ENCODE results near the gene EPS15. TPM values are rescaled to one million over a fixed set of nuclear protein-coding genes. Genes with fewer than 3 reads are reported as not detected.
"Not testable (repeated sequence)": the region's sequence is repeated elsewhere in the genome, so short reads cannot be mapped to it uniquely, and the experiment has no call there.

Gene EPS15
- total RNA-seq, 2 experiments from 2014 or later: 75.7 to 77.1 TPM

GRCh38 chr1:51417496-51418383 lies 101.3 kb downstream of the EPS15 start:
- Mint-ChIP-seq H3K4me3 (no peak overlapping the region), H3K27ac (no peak overlapping the region), H3K36me3 (peaks cover 42% of the 10 kb centered on the region), H3K27me3 (no peaks in the 10 kb centered on the region), H3K9me3 (no peaks in the 10 kb centered on the region), H3K4me1 (no peaks in the 10 kb centered on the region)
- ATAC-seq (ENCODE audit: low read depth) (no peak), DNase-seq (no peak)
- POLR2A ChIA-PET: no interaction called here

GRCh38 chr1:51416910-51417309 lies 102.2 kb downstream of the EPS15 start:
- Mint-ChIP-seq H3K4me3 (no peak overlapping the region), H3K36me3 (peaks cover 41% of the 10 kb centered on the region), H3K27me3 (no peaks in the 10 kb centered on the region), H3K4me1 (no peaks in the 10 kb centered on the region), H3K9me3 (no peaks in the 10 kb centered on the region), H3K27ac (no peak overlapping the region)
- DNase-seq: no peak
- ATAC-seq (ENCODE audit: low read depth): no peak
- POLR2A ChIA-PET: no interaction called here

- H3K4me1 Mint-ChIP-seq: no peaks in the 10 kb centered on the region
- H3K27ac Mint-ChIP-seq: no peak overlapping the region
- peaks cover 39% of the 10 kb centered on the region for H3K36me3 Mint-ChIP-seq
- POLR2A ChIA-PET: no interaction called here
- no peak for DNase-seq
- no peaks in the 10 kb centered on the region for H3K27me3 Mint-ChIP-seq
- no peaks in the 10 kb centered on the region for H3K9me3 Mint-ChIP-seq
- H3K4me3 Mint-ChIP-seq: no peak overlapping the region
- ATAC-seq (ENCODE audit: low read depth): no peak
These were observed 103.1 kb downstream of the EPS15 start for GRCh38 chr1:51415963-51416362.

- no peaks in the 10 kb centered on the region for H3K9me3 Mint-ChIP-seq
- POLR2A ChIA-PET: no interaction called here
- ATAC-seq (ENCODE audit: low read depth): no peak
These were observed 104.3 kb downstream of the EPS15 start for GRCh38 chr1:51414811-51415210.

GRCh38 chr1:51411820-51412219 lies 107.2 kb downstream of the EPS15 start:
- ATAC-seq (ENCODE audit: low read depth); H3K4me1 Mint-ChIP-seq; POLR2A ChIA-PET; H3K27ac Mint-ChIP-seq; H3K9me3 Mint-ChIP-seq; H3K4me3 Mint-ChIP-seq; H3K27me3 Mint-ChIP-seq; DNase-seq: not testable (repeated sequence)
- peaks cover 23% of the 10 kb centered on the region for H3K36me3 Mint-ChIP-seq

More at GRCh38 chr1:51414811-51415210, 104.3 kb downstream of the EPS15 start:
- Mint-ChIP-seq H3K4me3 (no peak overlapping the region), H3K27ac (no peak overlapping the region), H3K4me1 (no peaks in the 10 kb centered on the region), H3K36me3 (peaks cover 33% of the 10 kb centered on the region), H3K27me3 (no peaks in the 10 kb centered on the region)
- DNase-seq: no peak

GRCh38 chr1:51410568-51411460 lies 108.3 kb downstream of the EPS15 start:
- Mint-ChIP-seq H3K27me3 (no peaks in the 10 kb centered on the region), H3K36me3 (peaks cover 24% of the 10 kb centered on the region), H3K27ac (no peak overlapping the region), H3K4me3 (no peak overlapping the region), H3K4me1 (peaks cover 1% of the 10 kb centered on the region), H3K9me3 (no peaks in the 10 kb centered on the region)
- POLR2A ChIA-PET: interaction anchor here (0.7 kb wide), 1 partner anchor 26 kb away, joined by 4 read pairs; no protein-coding TSS in a partner anchor
- no peak for DNase-seq
- ATAC-seq (ENCODE audit: low read depth): no peak

GRCh38 chr1:51409755-51410541 lies 109.1 kb downstream of the EPS15 start:
- POLR2A ChIA-PET: interaction anchor here (0.7 kb wide), 1 partner anchor 25 kb away, joined by 4 read pairs; no protein-coding TSS in a partner anchor

GRCh38 chr1:51392241-51392640 lies 126.8 kb downstream of the EPS15 start:
- POLR2A ChIA-PET: no interaction called here
- H3K4me3 Mint-ChIP-seq: no peak overlapping the region
- no peaks in the 10 kb centered on the region for H3K27me3 Mint-ChIP-seq
- H3K9me3 Mint-ChIP-seq: peaks cover 2% of the 10 kb centered on the region
- no peaks in the 10 kb centered on the region for H3K4me1 Mint-ChIP-seq
- no peak overlapping the region for H3K27ac Mint-ChIP-seq
- peaks cover 34% of the 10 kb centered on the region for H3K36me3 Mint-ChIP-seq
- DNase-seq: no peak
- no peak for ATAC-seq (ENCODE audit: low read depth)

More at GRCh38 chr1:51409755-51410541, 109.1 kb downstream of the EPS15 start:
- not testable (repeated sequence) for H3K4me3 Mint-ChIP-seq; H3K27ac Mint-ChIP-seq; H3K4me1 Mint-ChIP-seq; H3K27me3 Mint-ChIP-seq; ATAC-seq (ENCODE audit: low read depth); DNase-seq; H3K9me3 Mint-ChIP-seq
- H3K36me3 Mint-ChIP-seq: peaks cover 26% of the 10 kb centered on the region

- DNase-seq; H3K9me3 Mint-ChIP-seq; ATAC-seq (ENCODE audit: low read depth); H3K4me1 Mint-ChIP-seq; POLR2A ChIA-PET; H3K27me3 Mint-ChIP-seq; H3K27ac Mint-ChIP-seq; H3K4me3 Mint-ChIP-seq: not testable (repeated sequence)
- peaks cover 39% of the 10 kb centered on the region for H3K36me3 Mint-ChIP-seq
These were observed 128.4 kb downstream of the EPS15 start for GRCh38 chr1:51390641-51391040.

- H3K27me3 Mint-ChIP-seq; POLR2A ChIA-PET; DNase-seq; H3K27ac Mint-ChIP-seq; H3K4me1 Mint-ChIP-seq; ATAC-seq (ENCODE audit: low read depth); H3K4me3 Mint-ChIP-seq: not testable (repeated sequence)
- peaks cover 20% of the 10 kb centered on the region for H3K9me3 Mint-ChIP-seq
- peaks cover 53% of the 10 kb centered on the region for H3K36me3 Mint-ChIP-seq
These were observed 131.8 kb downstream of the EPS15 start for GRCh38 chr1:51387288-51387687.

GRCh38 chr1:51386259-51386658 lies 132.8 kb downstream of the EPS15 start:
- POLR2A ChIA-PET; H3K27ac Mint-ChIP-seq; ATAC-seq (ENCODE audit: low read depth); H3K4me3 Mint-ChIP-seq; DNase-seq; H3K27me3 Mint-ChIP-seq; H3K4me1 Mint-ChIP-seq: not testable (repeated sequence)
- peaks cover 20% of the 10 kb centered on the region for H3K9me3 Mint-ChIP-seq
- H3K36me3 Mint-ChIP-seq: peaks cover 55% of the 10 kb centered on the region

GRCh38 chr1:51385776-51386175 lies 133.3 kb downstream of the EPS15 start:
- no peak for DNase-seq
- no peaks in the 10 kb centered on the region for H3K4me1 Mint-ChIP-seq

GRCh38 chr1:51381964-51382363 lies 137.1 kb downstream of the EPS15 start:
- POLR2A ChIA-PET: no interaction called here
- Mint-ChIP-seq H3K27me3 (no peaks in the 10 kb centered on the region), H3K4me1 (no peaks in the 10 kb centered on the region), H3K27ac (no peak overlapping the region), H3K4me3 (no peak overlapping the region), H3K36me3 (peaks cover 67% of the 10 kb centered on the region), H3K9me3 (peaks cover 18% of the 10 kb centered on the region)
- ATAC-seq (ENCODE audit: low read depth) (no peak), DNase-seq (no peak)

More at GRCh38 chr1:51385776-51386175, 133.3 kb downstream of the EPS15 start:
- Mint-ChIP-seq H3K36me3 (peaks cover 58% of the 10 kb centered on the region), H3K4me3 (no peak overlapping the region), H3K27me3 (no peaks in the 10 kb centered on the region), H3K27ac (no peak overlapping the region), H3K9me3 (peaks cover 20% of the 10 kb centered on the region)
- ATAC-seq (ENCODE audit: low read depth): no peak
- POLR2A ChIA-PET: no interaction called here
